T-helper 2 cell treated with Interferon-gamma antibody and Interleukin-4, amounts not matched to agents 5 μg/mL and 100 μg/mL, for 36 hours (primary cell): ENCODE data around the gene TPM1.

ENCODE experiments used
- DNase-seq: peaks from one replicate; pipeline ENCODE4 v3.0.0; 2021; ENCODE audit warnings: low spot score
- H3K27ac Mint-ChIP-seq: one replicate; pipeline ENCODE4 v1.8.0; 2021; ENCODE audit warnings: mild to moderate bottlenecking, mixed read lengths
- H3K27me3 Mint-ChIP-seq: one replicate; pipeline ENCODE4 v1.8.0; 2021; ENCODE audit warnings: low read depth, mixed read lengths
- H3K36me3 Mint-ChIP-seq: one replicate; pipeline ENCODE4 v1.8.0; 2021; ENCODE audit warnings: low read depth, mixed read lengths
- H3K4me1 Mint-ChIP-seq: one replicate; pipeline ENCODE4 v1.8.0; 2021; ENCODE audit warnings: low read depth, mixed read lengths
- H3K4me3 Mint-ChIP-seq: one replicate; pipeline ENCODE4 v1.8.0; 2022; ENCODE audit warnings: mild to moderate bottlenecking, moderate library complexity, mixed read lengths
- H3K9me3 Mint-ChIP-seq: one replicate; pipeline ENCODE4 v1.8.0; 2021; ENCODE audit warnings: mixed read lengths

TPM1 gene

GRCh38 chr15:63010386-63010785, 32.2 kb upstream of the TPM1 start:
- no peak for DNase-seq
- Mint-ChIP-seq H3K36me3 (no peaks in the 10 kb centered on the region), H3K9me3 (no peaks in the 10 kb centered on the region), H3K4me3 (no peak overlapping the region), H3K27me3 (peaks cover 4% of the 10 kb centered on the region), H3K27ac (no peak overlapping the region), H3K4me1 (peaks cover 2% of the 10 kb centered on the region)

- Mint-ChIP-seq H3K27ac (no peak overlapping the region), H3K4me1 (peaks cover 6% of the 10 kb centered on the region), H3K9me3 (no peaks in the 10 kb centered on the region), H3K36me3 (no peaks in the 10 kb centered on the region), H3K27me3 (peaks cover 4% of the 10 kb centered on the region), H3K4me3 (no peak overlapping the region)
- no peak for DNase-seq
These were observed 31.4 kb upstream of the TPM1 start for GRCh38 chr15:63010920-63011693.

GRCh38 chr15:63012444-63012843, 30.1 kb upstream of the TPM1 start:
- H3K27ac Mint-ChIP-seq: no peak overlapping the region
- H3K36me3 Mint-ChIP-seq: no peaks in the 10 kb centered on the region
- no peak overlapping the region for H3K4me3 Mint-ChIP-seq
- H3K27me3 Mint-ChIP-seq: peaks cover 4% of the 10 kb centered on the region
- H3K4me1 Mint-ChIP-seq: peaks cover 6% of the 10 kb centered on the region
- H3K9me3 Mint-ChIP-seq: no peaks in the 10 kb centered on the region
- DNase-seq: no peak

GRCh38 chr15:63013052-63013808, 29.3 kb upstream of the TPM1 start:
- H3K9me3 Mint-ChIP-seq: no peaks in the 10 kb centered on the region

GRCh38 chr15:63014578-63014977, 28.0 kb upstream of the TPM1 start:
- peaks cover 6% of the 10 kb centered on the region for H3K4me1 Mint-ChIP-seq
- no peak overlapping the region for H3K4me3 Mint-ChIP-seq
- H3K9me3 Mint-ChIP-seq: no peaks in the 10 kb centered on the region
- DNase-seq: no peak
- no peak overlapping the region for H3K27ac Mint-ChIP-seq
- H3K36me3 Mint-ChIP-seq: no peaks in the 10 kb centered on the region
- peaks cover 2% of the 10 kb centered on the region for H3K27me3 Mint-ChIP-seq

More at GRCh38 chr15:63013052-63013808, 29.3 kb upstream of the TPM1 start:
- DNase-seq: no peak
- Mint-ChIP-seq H3K4me3 (no peak overlapping the region), H3K4me1 (peaks cover 6% of the 10 kb centered on the region), H3K27me3 (peaks cover 4% of the 10 kb centered on the region), H3K27ac (no peak overlapping the region), H3K36me3 (no peaks in the 10 kb centered on the region)

- no peaks in the 10 kb centered on the region for H3K36me3 Mint-ChIP-seq
- H3K4me3 Mint-ChIP-seq: no peak overlapping the region
- no peak for DNase-seq
- no peaks in the 10 kb centered on the region for H3K27me3 Mint-ChIP-seq
- H3K4me1 Mint-ChIP-seq: peaks cover 6% of the 10 kb centered on the region
- H3K9me3 Mint-ChIP-seq: no peaks in the 10 kb centered on the region
- H3K27ac Mint-ChIP-seq: no peak overlapping the region
These were observed 26.9 kb upstream of the TPM1 start for GRCh38 chr15:63015618-63016017.

- Mint-ChIP-seq H3K27ac (no peak overlapping the region), H3K36me3 (no peaks in the 10 kb centered on the region)
These were observed 26.3 kb upstream of the TPM1 start for GRCh38 chr15:63016234-63016633.

GRCh38 chr15:63018639-63019038, 23.9 kb upstream of the TPM1 start:
- H3K27me3 Mint-ChIP-seq: peaks cover 4% of the 10 kb centered on the region
- H3K36me3 Mint-ChIP-seq: no peaks in the 10 kb centered on the region
- no peaks in the 10 kb centered on the region for H3K9me3 Mint-ChIP-seq
- peaks cover 6% of the 10 kb centered on the region for H3K4me1 Mint-ChIP-seq
- no peak overlapping the region for H3K4me3 Mint-ChIP-seq
- H3K27ac Mint-ChIP-seq: no peak overlapping the region
- no peak for DNase-seq

More at GRCh38 chr15:63016234-63016633, 26.3 kb upstream of the TPM1 start:
- Mint-ChIP-seq H3K27me3 (no peaks in the 10 kb centered on the region), H3K9me3 (no peaks in the 10 kb centered on the region), H3K4me1 (peaks cover 6% of the 10 kb centered on the region), H3K4me3 (no peak overlapping the region)
- no peak for DNase-seq

- no peak overlapping the region for H3K4me3 Mint-ChIP-seq
- no peaks in the 10 kb centered on the region for H3K9me3 Mint-ChIP-seq
- H3K27me3 Mint-ChIP-seq: peaks cover 4% of the 10 kb centered on the region
- H3K36me3 Mint-ChIP-seq: no peaks in the 10 kb centered on the region
- peaks cover 6% of the 10 kb centered on the region for H3K4me1 Mint-ChIP-seq
- DNase-seq: no peak
- no peak overlapping the region for H3K27ac Mint-ChIP-seq
These were observed 22.9 kb upstream of the TPM1 start for GRCh38 chr15:63019511-63020109.

- Mint-ChIP-seq H3K36me3 (no peaks in the 10 kb centered on the region), H3K27me3 (peaks cover 4% of the 10 kb centered on the region), H3K4me1 (peaks cover 6% of the 10 kb centered on the region), H3K27ac (no peak overlapping the region), H3K4me3 (no peak overlapping the region), H3K9me3 (no peaks in the 10 kb centered on the region)
- DNase-seq: no peak
These were observed 22.4 kb upstream of the TPM1 start for GRCh38 chr15:63020128-63020527.

- H3K36me3 Mint-ChIP-seq: no peaks in the 10 kb centered on the region
- no peaks in the 10 kb centered on the region for H3K4me1 Mint-ChIP-seq
- peaks cover 4% of the 10 kb centered on the region for H3K27me3 Mint-ChIP-seq
- DNase-seq: no peak
- H3K9me3 Mint-ChIP-seq: no peaks in the 10 kb centered on the region
- no peak overlapping the region for H3K27ac Mint-ChIP-seq
- no peak overlapping the region for H3K4me3 Mint-ChIP-seq
These were observed 21.7 kb upstream of the TPM1 start for GRCh38 chr15:63020759-63021430.

- H3K27ac Mint-ChIP-seq: no peak overlapping the region
These were observed 20.4 kb upstream of the TPM1 start for GRCh38 chr15:63022181-63022580.

GRCh38 chr15:63022663-63023062, 19.9 kb upstream of the TPM1 start:
- no peaks in the 10 kb centered on the region for H3K36me3 Mint-ChIP-seq
- no peaks in the 10 kb centered on the region for H3K4me1 Mint-ChIP-seq
- no peak overlapping the region for H3K4me3 Mint-ChIP-seq
- peaks cover 4% of the 10 kb centered on the region for H3K27me3 Mint-ChIP-seq
- H3K27ac Mint-ChIP-seq: no peak overlapping the region
- H3K9me3 Mint-ChIP-seq: no peaks in the 10 kb centered on the region
- DNase-seq: no peak

More at GRCh38 chr15:63022181-63022580, 20.4 kb upstream of the TPM1 start:
- H3K27me3 Mint-ChIP-seq: peaks cover 4% of the 10 kb centered on the region
- H3K9me3 Mint-ChIP-seq: no peaks in the 10 kb centered on the region
- H3K4me1 Mint-ChIP-seq: no peaks in the 10 kb centered on the region
- no peak overlapping the region for H3K4me3 Mint-ChIP-seq
- no peaks in the 10 kb centered on the region for H3K36me3 Mint-ChIP-seq
- DNase-seq: no peak
